Gastroesophageal sphincter (tissue), 4 donors: ENCODE measurements around the gene YIPF6. TPM values are rescaled to one million over a fixed set of nuclear protein-coding genes. Genes with fewer than 3 reads are reported as not detected.
A peak's percentile ranks its signal among the peaks of the same experiment; 100 is the strongest.
"Not testable (repeated sequence)": the region's sequence is repeated elsewhere in the genome, so short reads cannot be mapped to it uniquely, and the experiment has no call there.

Experiments used
- ATAC-seq: fragments of 150-250 bp; one replicate; pipeline ENCODE4 v1.9.1; 2016; ENCODE audit warnings: mild to moderate bottlenecking, moderate library complexity
- H3K27ac ChIP-seq, 4 donors: fragments of 200-600 bp; sonication (generic) in 3 of 4; 1 replicate in 3 of 4; 2 replicates in 1 of 4; pipeline ENCODE4 v1.5.1; 2016 to 2019
- H3K27me3 ChIP-seq: fragments of 200-600 bp; sonication (generic); one replicate; pipeline ENCODE4 v1.5.1; 2019
- H3K36me3 ChIP-seq, 2 donors: fragments of 200-600 bp; sonication (generic); one replicate each; pipeline ENCODE4 v1.5.1; 2019; ENCODE audit warnings: control low read depth in 1 of 2
- H3K4me1 ChIP-seq, 3 donors: fragments of 200-600 bp; sonication (generic); 1 replicate in 2 of 3; 2 replicates in 1 of 3; pipeline ENCODE4 v1.5.1; 2016 to 2019; ENCODE audit warnings: control low read depth in 2 of 3
- H3K4me3 ChIP-seq, 2 donors: fragments of 200-600 bp; sonication (generic); one replicate each; pipeline ENCODE4 v1.5.1; 2019; ENCODE audit warnings: mild to moderate bottlenecking in 1 of 2, moderate library complexity in 1 of 2
- H3K9me3 ChIP-seq, 3 donors: fragments of 200-600 bp; sonication (generic); one replicate each; pipeline ENCODE4 v1.5.1; 2017 to 2019; ENCODE audit warnings: control low read depth in 2 of 3
- EP300 ChIP-seq: sonication (generic); formaldehyde crosslinking; IDR thresholded peaks from one replicate; pipeline ENCODE4 v1.6.1; 2017; ENCODE audit warnings: antibody characterized with exemption, mild to moderate bottlenecking
- POLR2A ChIP-seq, 2 donors: fragments of 450-650 bp; IDR thresholded peaks; one replicate each; pipeline ENCODE4 v1.6.1; 2017; ENCODE audit warnings: antibody characterized with exemption in 2 of 2, mild to moderate bottlenecking in 2 of 2, moderate library complexity in 1 of 2
- POLR2AphosphoS5 ChIP-seq: sonication (generic); formaldehyde crosslinking; IDR thresholded peaks from one replicate; pipeline ENCODE4 v1.6.1; 2017; ENCODE audit warnings: antibody characterized with exemption
- WGBS, 2 donors: methylation state at CpG; one replicate each; pipeline ENCODE4 v1.1.5; 2018; ENCODE audit warnings: low coverage in 1 of 2; 5-methylcytosine and 5-hydroxymethylcytosine counted together
- total RNA-seq, 4 donors: library from RNA; depleted of rRNA; stranded (reverse); fragments of >200 nt; gene quantifications; one replicate each; pipeline ENCODE4 v1.1.0, GENCODE V29; 2016
- TF ChIP-seq, protein P1 (sequence below), 4 experiments: fragments of 200-600 bp in 2 of 4; fragments of 450-650 bp in 2 of 4; sonication (generic) in 1 of 4; IDR thresholded peaks; one replicate each; pipeline ENCODE4 v1.5.1; 2017 to 2019; ENCODE audit warnings: antibody characterized with exemption in 4 of 4, mild to moderate bottlenecking in 2 of 4, moderate library complexity in 2 of 4

YIPF6 gene
- total RNA-seq, 4 donors from 2014 or later = 25.4 to 41.3 (median 37.4) TPM

- ATAC-seq = no peak
- H3K36me3 ChIP-seq = no peaks in the 10 kb centered on the region
- no peak overlapping the region for H3K4me3 ChIP-seq
- H3K27ac ChIP-seq = no peak overlapping the region
- no peaks in the 10 kb centered on the region for H3K27me3 ChIP-seq
- 70 to 100% methylated on average over 1 to 2 of the region's 2 CpGs for WGBS, 2 donors
- no peaks in the 10 kb centered on the region for H3K4me1 ChIP-seq
- H3K9me3 ChIP-seq = no peaks in the 10 kb centered on the region
- TF ChIP-seq POLR2A (IDR thresholded peaks at IDR 0.05) = no peak
- no peak for TF ChIP-seq POLR2AphosphoS5
- no peak for TF ChIP-seq EP300
- TF ChIP-seq, protein P1, sequence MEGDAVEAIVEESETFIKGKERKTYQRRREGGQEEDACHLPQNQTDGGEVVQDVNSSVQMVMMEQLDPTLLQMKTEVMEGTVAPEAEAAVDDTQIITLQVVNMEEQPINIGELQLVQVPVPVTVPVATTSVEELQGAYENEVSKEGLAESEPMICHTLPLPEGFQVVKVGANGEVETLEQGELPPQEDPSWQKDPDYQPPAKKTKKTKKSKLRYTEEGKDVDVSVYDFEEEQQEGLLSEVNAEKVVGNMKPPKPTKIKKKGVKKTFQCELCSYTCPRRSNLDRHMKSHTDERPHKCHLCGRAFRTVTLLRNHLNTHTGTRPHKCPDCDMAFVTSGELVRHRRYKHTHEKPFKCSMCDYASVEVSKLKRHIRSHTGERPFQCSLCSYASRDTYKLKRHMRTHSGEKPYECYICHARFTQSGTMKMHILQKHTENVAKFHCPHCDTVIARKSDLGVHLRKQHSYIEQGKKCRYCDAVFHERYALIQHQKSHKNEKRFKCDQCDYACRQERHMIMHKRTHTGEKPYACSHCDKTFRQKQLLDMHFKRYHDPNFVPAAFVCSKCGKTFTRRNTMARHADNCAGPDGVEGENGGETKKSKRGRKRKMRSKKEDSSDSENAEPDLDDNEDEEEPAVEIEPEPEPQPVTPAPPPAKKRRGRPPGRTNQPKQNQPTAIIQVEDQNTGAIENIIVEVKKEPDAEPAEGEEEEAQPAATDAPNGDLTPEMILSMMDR (IDR thresholded peaks at IDR 0.05) = no peak
Observed at GRCh38 chrX:68492583-68492982, 6.3 kb upstream of the YIPF6 start.

GRCh38 chrX:68493776-68494175, 5.1 kb upstream of the YIPF6 start:
- WGBS, 2 donors = 93 to 100% methylated on average over 2 of the region's 2 CpGs
- H3K4me3 ChIP-seq, H3K27me3 ChIP-seq, H3K27ac ChIP-seq, H3K36me3 ChIP-seq, H3K4me1 ChIP-seq, ATAC-seq, H3K9me3 ChIP-seq: not testable (repeated sequence)

GRCh38 chrX:68498044-68498507, 775 bp upstream of the YIPF6 start:
- Histone ChIP-seq H3K4me1 (peaks cover 0 to 20% (median 0%) of the 10 kb centered on the region in 3 donors), H3K4me3 (peak overlapping the region; percentile 69 to 98), H3K9me3 (no peaks in the 10 kb centered on the region), H3K27ac (peak overlapping the region; percentile 87 to 100 (median 93)), H3K27me3 (no peaks in the 10 kb centered on the region), H3K36me3 (no peaks in the 10 kb centered on the region)
- WGBS, 2 donors = 0 to 55% methylated on average over 2 to 3 of the region's 4 CpGs
- no peak for ATAC-seq
- TF ChIP-seq POLR2AphosphoS5 = no peak
- TF ChIP-seq POLR2A (IDR thresholded peaks at IDR 0.05) = no peak
- TF ChIP-seq EP300 = no peak

- H3K27ac ChIP-seq = peak overlapping the region; percentile 87 to 100 (median 93)
- no peak for ATAC-seq
- peaks cover 0 to 20% (median 0%) of the 10 kb centered on the region in 3 donors for H3K4me1 ChIP-seq
- no peaks in the 10 kb centered on the region for H3K9me3 ChIP-seq
- H3K27me3 ChIP-seq = no peaks in the 10 kb centered on the region
- 56 to 67% methylated on average over 6 to 12 of the region's 17 CpGs for WGBS, 2 donors
- H3K4me3 ChIP-seq = peak overlapping the region; percentile 69 to 98
- no peak for TF ChIP-seq POLR2A (IDR thresholded peaks at IDR 0.05)
- TF ChIP-seq, protein P1 (IDR thresholded peaks at IDR 0.05) = no peak
- no peaks in the 10 kb centered on the region for H3K36me3 ChIP-seq
Observed at GRCh38 chrX:68499543-68500504, 973 bp downstream of the YIPF6 start.

- no peak overlapping the region for H3K27ac ChIP-seq
- H3K9me3 ChIP-seq = no peaks in the 10 kb centered on the region
- H3K4me1 ChIP-seq = peaks cover 0 to 31% (median 0%) of the 10 kb centered on the region in 3 donors
- no peaks in the 10 kb centered on the region for H3K27me3 ChIP-seq
- no peaks in the 10 kb centered on the region for H3K36me3 ChIP-seq
- 75% methylated on average over 7 of the region's 11 CpGs; no CpG with 5 or more reads in 1 of the 2 donors for WGBS, 2 donors
- H3K4me3 ChIP-seq = no peak overlapping the region
- no peak for ATAC-seq
- TF ChIP-seq POLR2A (IDR thresholded peaks at IDR 0.05) (no peak), EP300 (no peak), POLR2AphosphoS5 (no peak)
- TF ChIP-seq, protein P1 (IDR thresholded peaks at IDR 0.05) = no peak
Observed at GRCh38 chrX:68503836-68504636, 5.2 kb downstream of the YIPF6 start.
